H1 (cell line): ENCODE data around the gene DNAJC16. TPM values are rescaled to one million over a fixed set of nuclear protein-coding genes. Genes with fewer than 3 reads are reported as not detected.

Experiments used
- CTCF ChIA-PET: fragments of 300-600 bp; sonication (Branson Sonifier 250); formaldehyde crosslinking; loops from one replicate; lab custom pipeline; 2021; ENCODE audit not compliant: partially characterized antibody; lab: Charles Lee
- POLR2A ChIA-PET: fragments of 300-600 bp; sonication (Branson Sonifier 250); formaldehyde crosslinking; loops from one replicate; lab custom pipeline; 2021; ENCODE audit warnings: inconsistent platforms; ENCODE audit not compliant: partially characterized antibody; lab: Charles Lee
- DNase-seq, 2 experiments: peaks; one replicate each; pipeline versions ENCODE4 v3.0.0 to v3.0.0-alpha.2; 2010 to 2022; ENCODE audit warnings: low spot score in 2 of 2, low read depth in 1 of 2, mixed read lengths in 1 of 2
- FAIRE-seq: peaks from 2 replicates; lab custom pipeline; 2011; peaks lifted over from hg19 to GRCh38; lab: Jason Lieb, UNC
- H2AFZ ChIP-seq: 2 replicates; pipeline ENCODE4 v1.8.1; 2012; ENCODE audit warnings: low read length, inconsistent platforms
- H2AK5ac ChIP-seq: 2 replicates; pipeline ENCODE4 v1.6.1; 2013; ENCODE audit warnings: low read depth, low read length
- H2BK120ac ChIP-seq: replicated peaks from 2 replicates; pipeline ENCODE3; 2013; ENCODE audit warnings: low read depth, low read length, inconsistent platforms
- H2BK12ac ChIP-seq: 2 replicates; pipeline ENCODE4 v1.6.1; 2013; ENCODE audit warnings: low read depth, low read length
- H2BK15ac ChIP-seq: 2 replicates; pipeline ENCODE4 v1.6.1; 2013; ENCODE audit warnings: low read length
- H2BK20ac ChIP-seq: 2 replicates; pipeline ENCODE4 v1.6.1; 2013; ENCODE audit warnings: low read length
- H2BK5ac ChIP-seq: 2 replicates; pipeline ENCODE4 v1.6.1; 2013; ENCODE audit warnings: low read depth, low read length
- H3K14ac ChIP-seq: 2 replicates; pipeline ENCODE4 v1.6.1; 2013; ENCODE audit warnings: inconsistent platforms; ENCODE audit not compliant: insufficient read length
- H3K18ac ChIP-seq: 2 replicates; pipeline ENCODE4 v1.6.1; 2013; ENCODE audit warnings: low read length; ENCODE audit errors: extremely low read depth
- H3K23ac ChIP-seq: 2 replicates; pipeline ENCODE4 v1.6.1; 2013; ENCODE audit warnings: inconsistent platforms; ENCODE audit not compliant: insufficient read length
- H3K23me2 ChIP-seq: 2 replicates; pipeline ENCODE4 v1.6.1; 2013; ENCODE audit warnings: low read depth, low read length
- H3K27ac ChIP-seq: 2 replicates; pipeline ENCODE4 v1.6.1; 2011; ENCODE audit warnings: low read depth, low read length, inconsistent platforms
- H3K27me3 ChIP-seq, 4 experiments: replicated peaks in 1 of 4; 1 replicate in 1 of 4; 2 replicates in 3 of 4; pipeline versions ENCODE4 v1.6.1 to v1.8.1; 2011 to 2013; ENCODE audit warnings: low read length in 3 of 4, mild to moderate bottlenecking in 3 of 4, inconsistent platforms in 2 of 4, mixed read lengths in 2 of 4, moderate library complexity in 1 of 4; ENCODE audit not compliant: control insufficient read depth in 3 of 4, insufficient read depth in 3 of 4; ENCODE audit errors: extremely low read depth in 1 of 4
- H3K36me3 ChIP-seq, 4 experiments: 2 replicates each; pipeline versions ENCODE4 v1.6.1 to v1.8.1; 2011 to 2013; ENCODE audit warnings: mild to moderate bottlenecking in 4 of 4, low read length in 3 of 4, moderate library complexity in 2 of 4, control low read depth in 1 of 4, inconsistent platforms in 1 of 4; ENCODE audit not compliant: insufficient read depth in 4 of 4, control insufficient read depth in 2 of 4
- H3K4ac ChIP-seq: replicated peaks from 2 replicates; pipeline ENCODE3; 2013; ENCODE audit warnings: low read length, low read depth, mixed read lengths, inconsistent platforms; ENCODE audit not compliant: insufficient read length
- H3K4me1 ChIP-seq, 4 experiments: replicated peaks in 1 of 4; 1 replicate in 1 of 4; 2 replicates in 3 of 4; pipeline versions ENCODE4 v1.6.1 to v1.8.1; 2011 to 2013; ENCODE audit warnings: low read length in 3 of 4, inconsistent platforms in 2 of 4, mixed read lengths in 1 of 4; ENCODE audit not compliant: insufficient read depth in 4 of 4, control insufficient read depth in 3 of 4
- H3K4me2 ChIP-seq, 2 experiments: 2 replicates each; pipeline versions ENCODE4 v1.6.1 to v1.8.1; 2011 to 2013; ENCODE audit warnings: low read depth in 2 of 2, low read length in 2 of 2, control low read depth in 1 of 2, inconsistent platforms in 1 of 2, mild to moderate bottlenecking in 1 of 2; ENCODE audit not compliant: insufficient read depth in 1 of 2
- H3K4me3 ChIP-seq, 4 experiments: fragments of 200-600, 300-600 bp in 1 of 4; sonication (generic), shearing (Covaris generic), sonication (Bioruptor Twin) in 1 of 4; 2 replicates each; pipeline versions ENCODE4 v1.5.1 to v1.8.1; 2011 to 2016; ENCODE audit warnings: low read length in 4 of 4, low read depth in 3 of 4, control low read depth in 2 of 4, inconsistent platforms in 2 of 4, mild to moderate bottlenecking in 2 of 4, mixed read lengths in 1 of 4, moderate library complexity in 1 of 4; ENCODE audit not compliant: insufficient read depth in 2 of 4; ENCODE audit errors: extremely low read depth in 1 of 4
- H3K56ac ChIP-seq: replicated peaks from 2 replicates; pipeline ENCODE3; 2013; ENCODE audit warnings: low read depth, mild to moderate bottlenecking, mixed read lengths, low read length, inconsistent platforms; ENCODE audit not compliant: insufficient read length
- H3K79me1 ChIP-seq: 2 replicates; pipeline ENCODE4 v1.6.1; 2013; ENCODE audit warnings: low read depth, low read length, control low read depth
- H3K79me2 ChIP-seq, 2 experiments: 2 replicates each; pipeline versions ENCODE4 v1.6.1 to v1.8.1; 2012 to 2013; ENCODE audit warnings: low read length in 2 of 2, mild to moderate bottlenecking in 2 of 2, inconsistent platforms in 1 of 2; ENCODE audit not compliant: insufficient read depth in 2 of 2, control insufficient read depth in 1 of 2
- H3K9ac ChIP-seq, 4 experiments: replicated peaks in 1 of 4; 1 replicate in 1 of 4; 2 replicates in 3 of 4; pipeline versions ENCODE4 v1.6.1 to v1.8.1; 2011 to 2013; ENCODE audit warnings: low read depth in 3 of 4, low read length in 3 of 4, control low read depth in 2 of 4, mild to moderate bottlenecking in 2 of 4, moderate library complexity in 2 of 4, inconsistent platforms in 1 of 4; ENCODE audit errors: extremely low read depth in 1 of 4
- H3K9me3 ChIP-seq, 2 experiments: 2 replicates each; pipeline versions ENCODE4 v1.6.1 to v1.8.1; 2012 to 2013; ENCODE audit warnings: mild to moderate bottlenecking in 2 of 2, moderate library complexity in 2 of 2, control low read depth in 1 of 2, inconsistent platforms in 1 of 2, low read depth in 1 of 2, low read length in 1 of 2, mixed read lengths in 1 of 2; ENCODE audit not compliant: insufficient read depth in 2 of 2
- H4K20me1 ChIP-seq, 2 experiments: replicated peaks in 1 of 2; 2 replicates each; pipeline versions ENCODE3 to v1.8.1; 2011 to 2013; ENCODE audit warnings: inconsistent platforms in 2 of 2, low read length in 2 of 2, mild to moderate bottlenecking in 1 of 2; ENCODE audit not compliant: insufficient read depth in 2 of 2, control insufficient read depth in 1 of 2
- H4K5ac ChIP-seq: 2 replicates; pipeline ENCODE4 v1.6.1; 2013; ENCODE audit warnings: low read length, low read depth, mixed read lengths, inconsistent platforms; ENCODE audit not compliant: insufficient read length
- H4K8ac ChIP-seq: 2 replicates; pipeline ENCODE4 v1.8.0; 2013; ENCODE audit warnings: mild to moderate bottlenecking, moderate library complexity, low read length, inconsistent platforms; ENCODE audit not compliant: insufficient read depth; ENCODE audit errors: extremely low read depth
- H4K91ac ChIP-seq: replicated peaks from 2 replicates; pipeline ENCODE3; 2013; ENCODE audit warnings: low read length, mixed read lengths, inconsistent platforms; ENCODE audit not compliant: insufficient read length
- ASH2L ChIP-seq: fragments of 200-600, 300-600 bp; sonication (generic); IDR thresholded peaks from one replicate; pipeline ENCODE4 v1.7.1; 2017; ENCODE audit warnings: low read length
- CHD1 ChIP-seq: IDR thresholded peaks from 2 replicates; pipeline ENCODE4 v1.6.1; 2012; ENCODE audit warnings: low read depth, low read length, improper control_type of control experiment
- PHF8 ChIP-seq: fragments of 200-600 bp; sonication (generic); conservative IDR thresholded peaks from 2 replicates; pipeline ENCODE4 v1.7.1; 2012; ENCODE audit warnings: low read depth, mild to moderate bottlenecking, inconsistent platforms, low read length, moderate library complexity
- POLR2A ChIP-seq, 2 experiments: IDR thresholded peaks; 1 replicate in 1 of 2; 2 replicates in 1 of 2; pipeline ENCODE4 v1.6.1; 2011; ENCODE audit warnings: low read depth in 2 of 2, low read length in 2 of 2, mild to moderate bottlenecking in 2 of 2; ENCODE audit errors: control extremely low read depth in 1 of 2
- POLR2AphosphoS5 ChIP-seq: IDR thresholded peaks from 2 replicates; pipeline ENCODE4 v1.6.1; 2011; ENCODE audit warnings: low read depth, low read length
- RBBP5 ChIP-seq: IDR thresholded peaks from 2 replicates; pipeline ENCODE4 v1.7.1; 2012; ENCODE audit warnings: low read depth, mild to moderate bottlenecking, inconsistent platforms, low read length, moderate library complexity, borderline replicate concordance
- SIN3A ChIP-seq, 2 experiments: IDR thresholded peaks in 1 of 2; conservative IDR thresholded peaks in 1 of 2; 2 replicates each; pipeline ENCODE4 v1.6.1; 2011 to 2012; ENCODE audit warnings: low read length in 2 of 2, improper control_type of control experiment in 1 of 2, low read depth in 1 of 2, mild to moderate bottlenecking in 1 of 2
- TAF1 ChIP-seq: IDR thresholded peaks from 2 replicates; pipeline ENCODE4 v1.6.1; 2011; ENCODE audit warnings: mild to moderate bottlenecking, low read depth, low read length
- TAF7 ChIP-seq: optimal IDR thresholded peaks from 2 replicates; pipeline ENCODE3; 2011; ENCODE audit warnings: low read depth, mild to moderate bottlenecking, inconsistent platforms, low read length, moderate library complexity, borderline replicate concordance
- TBP ChIP-seq: IDR thresholded peaks from 2 replicates; pipeline ENCODE4 v1.6.1; 2011; ENCODE audit warnings: low read depth, low read length, improper control_type of control experiment
- ZNF274 ChIP-seq: IDR thresholded peaks from 2 replicates; pipeline ENCODE4 v1.7.0; 2012; ENCODE audit warnings: low read length, borderline replicate concordance; ENCODE audit errors: extremely low read depth
- WGBS, 2 experiments: shearing (Covaris generic) in 1 of 2; methylation state at CpG; one replicate each; pipeline versions ENCODE4 v1.1.6 to v1.1.7; 2013 to 2015; ENCODE audit warnings: low lambda C conversion rate in 2 of 2, mixed read lengths in 2 of 2, inconsistent platforms in 1 of 2, low coverage in 1 of 2, missing lambda C conversion rate in 1 of 2; ENCODE audit not compliant: insufficient replicate concordance in 2 of 2, insufficient coverage in 1 of 2, insufficient read length in 1 of 2; ENCODE audit errors: extremely low coverage in 1 of 2, missing lambda C conversion rate in 1 of 2; 5-methylcytosine and 5-hydroxymethylcytosine counted together
- polyA plus RNA-seq, 7 experiments: library from polyadenylated mRNA; depleted of rRNA in 3 of 7; stranded (reverse) in 5 of 7; unstranded in 2 of 7; fragments of >200 nt in 5 of 7; fragments of 200-250 nt in 2 of 7; gene quantifications; 1 replicate in 5 of 7; 2 replicates in 1 of 7; 4 replicates in 1 of 7; pipeline versions ENCODE4 v1.2.1 to v1.2.3, GENCODE V29; 2011 to 2013; ENCODE audit warnings: missing spikeins in 2 of 7, mixed read lengths in 2 of 7
- total RNA-seq: library from RNA; stranded (reverse); fragmentation: NEBNext Ultra II Directional; extraction: Animal tissue kit (Norgen Biotek cat#: 25700); gene quantifications from 2 replicates; pipeline ENCODE4 v1.2.1, GENCODE V29; 2021
- TF ChIP-seq, protein P1 (sequence below): IDR thresholded peaks from 2 replicates; pipeline ENCODE4 v1.6.1; 2011; ENCODE audit warnings: low read length, improper control_type of control experiment

The DNAJC16 gene
- total and polyA plus RNA-seq, 2 of the 8 experiments (the other 6 are each of a cell fraction or from before 2014, with no cell fraction given), result 7.9 to 23.3 TPM

GRCh38 chr1:15524021-15524282 is 2.7 kb upstream of the DNAJC16 start, which contains the start of gene CASP9:
TSS of gene CASP9 (minus strand) at chr1:15524215. CDS start at chr1:15524200, 15 bp downstream.
- Histone ChIP-seq H4K8ac (peak within 1 kb of the TSS; percentile 82; the same call in 1 of the 2 replicates), H2BK15ac (peak within 1 kb of the TSS; percentile 88; the same call in 1 of the 2 replicates), H3K23ac (no peak within 1 kb of the TSS), H3K23me2 (peaks cover 6% of the 10 kb centered on the region), H3K27ac (peak within 1 kb of the TSS; percentile 96; the same call in 1 of the 2 replicates), H3K9ac (peak within 1 kb of the TSS; percentile 66 to 89 (median 81)), H2BK20ac (no peak within 1 kb of the TSS), H3K18ac (peak within 1 kb of the TSS; percentile 99), H3K4ac (no peak within 1 kb of the TSS), H4K5ac (peak within 1 kb of the TSS; percentile 100), H3K79me2 (peaks cover 0 to 32% of the 10 kb centered on the region in 2 experiments; a peak in 2 of 4 replicates), H4K91ac (peak within 1 kb of the TSS; percentile 98), H2AK5ac (no peak within 1 kb of the TSS), H3K79me1 (no peaks in the 10 kb centered on the region), H2AFZ (peak within 1 kb of the TSS; percentile 4; the same call in 1 of the 2 replicates), H3K4me3 (peak within 1 kb of the TSS; percentile 79 to 90 (median 88)), H3K9me3 (no peaks in the 10 kb centered on the region), H3K36me3 (no peaks in the 10 kb centered on the region), H2BK12ac (peak within 1 kb of the TSS; percentile 82; the same call in 1 of the 2 replicates), H3K56ac (peak within 1 kb of the TSS; percentile 90), H3K4me1 (peaks cover 0 to 8% (median 5%) of the 10 kb centered on the region in 4 experiments; a peak in 4 of 7 replicates), H4K20me1 (peaks cover 0 to 3% of the 10 kb centered on the region in 2 experiments), H3K14ac (no peak within 1 kb of the TSS), H2BK5ac (peak within 1 kb of the TSS; percentile 99), H2BK120ac (peak within 1 kb of the TSS; percentile 81), H3K4me2 (peak within 1 kb of the TSS; percentile 73 to 93), H3K27me3 (no peaks in the 10 kb centered on the region)
- DNase-seq (no peak), FAIRE-seq (no peak)
- ChIA-PET CTCF (interaction anchor here (0.7 kb wide), 1 partner anchor 25 kb away, joined by 4 read pairs; no protein-coding TSS in a partner anchor), POLR2A (interaction anchor here (0.7 to 1.1 kb wide), 4 partner anchors 10 to 99 kb away, joined by 3 to 7 read pairs (median 4); no protein-coding TSS in a partner anchor)
- TF ChIP-seq TBP, result peak; percentile 76
- no peak for TF ChIP-seq CHD1
- TF ChIP-seq ASH2L, result peak; percentile 18
- peak; percentile 49 for TF ChIP-seq TAF7
- TF ChIP-seq SIN3A (conservative IDR thresholded peaks at IDR 0.05 in 1 of 2, IDR thresholded peaks at IDR 0.05 in 1 of 2; ENCODE audit: low read depth in 1 of 2, low read length in 2 of 2), result 0 out of 4 replicates have a peak, but pooled peaks of 1 of the 2 experiments have one; percentile 2
- TF ChIP-seq TAF1, result peak; percentile 94
- TF ChIP-seq, protein P1, sequence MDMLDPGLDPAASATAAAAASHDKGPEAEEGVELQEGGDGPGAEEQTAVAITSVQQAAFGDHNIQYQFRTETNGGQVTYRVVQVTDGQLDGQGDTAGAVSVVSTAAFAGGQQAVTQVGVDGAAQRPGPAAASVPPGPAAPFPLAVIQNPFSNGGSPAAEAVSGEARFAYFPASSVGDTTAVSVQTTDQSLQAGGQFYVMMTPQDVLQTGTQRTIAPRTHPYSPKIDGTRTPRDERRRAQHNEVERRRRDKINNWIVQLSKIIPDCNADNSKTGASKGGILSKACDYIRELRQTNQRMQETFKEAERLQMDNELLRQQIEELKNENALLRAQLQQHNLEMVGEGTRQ, result no peak
- TF ChIP-seq RBBP5, result 0 out of 2 replicates have a peak, but pooled peaks have one; percentile 7
- peak; percentile 90 to 94 for TF ChIP-seq POLR2A (IDR thresholded peaks at IDR 0.05; ENCODE audit: control extremely low read depth in 1 of 2, low read depth in 2 of 2, low read length in 2 of 2)
- TF ChIP-seq ZNF274, result no peak
- TF ChIP-seq POLR2AphosphoS5, result peak; percentile 92
- TF ChIP-seq PHF8, result peak; percentile 58
- 1% methylated on average over 21 of the region's 27 CpGs; no CpG with 5 or more reads in 1 of the 2 experiments for WGBS, 2 experiments
